ENCODE data around the gene ASB10.

ASB10 gene

DNA sequence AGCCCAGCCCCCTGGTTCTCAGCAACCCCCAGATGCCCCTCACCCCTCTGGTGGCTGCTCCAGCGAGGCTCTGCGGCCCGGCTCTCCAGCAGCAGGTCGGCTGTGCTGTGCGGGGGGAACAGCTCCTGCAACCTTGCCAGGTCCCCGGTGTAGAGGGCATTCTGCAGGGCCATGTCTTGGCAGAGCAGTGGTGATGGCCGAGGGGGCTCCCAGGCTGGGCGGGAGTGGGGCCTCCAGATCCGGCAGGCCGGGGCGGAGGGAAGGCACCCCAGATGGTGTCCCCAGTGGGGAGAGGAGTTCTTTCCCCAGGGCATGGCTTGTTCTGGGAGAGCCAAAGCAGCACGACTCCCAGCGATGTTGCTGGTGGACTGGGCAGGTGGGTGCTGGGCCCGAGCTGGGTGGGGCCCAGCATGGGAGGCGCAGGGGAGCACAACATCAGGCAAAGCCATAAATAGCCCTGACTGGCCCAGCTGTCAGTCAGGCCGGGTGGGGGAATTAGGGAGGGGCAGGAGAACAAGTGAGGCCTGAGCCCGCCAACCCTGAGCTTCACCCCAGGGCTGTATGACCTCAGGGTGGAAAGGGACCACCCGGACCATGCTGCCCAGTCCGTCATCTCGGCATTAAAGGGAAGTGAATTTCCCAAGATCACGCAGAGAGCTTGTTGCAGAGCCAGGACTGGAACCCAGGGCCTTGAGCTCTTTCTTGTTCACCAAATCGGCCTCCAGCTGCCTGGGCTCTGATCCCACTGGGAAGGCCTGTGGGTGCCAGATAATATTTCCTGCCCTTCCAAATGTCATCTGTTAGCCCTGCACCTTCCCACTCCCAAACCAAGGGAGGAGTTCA lies 580 bp upstream of the ASB10 start:
- FAIRE-seq = no peak

- no peak for FAIRE-seq
Observed at GRCh38 chr7:151185762-151186639, 1.0 kb downstream of the ASB10 start.

- FAIRE-seq = no peak
Observed at GRCh38 chr7:151181011-151181431, 6.0 kb downstream of the ASB10 start.

DNA sequence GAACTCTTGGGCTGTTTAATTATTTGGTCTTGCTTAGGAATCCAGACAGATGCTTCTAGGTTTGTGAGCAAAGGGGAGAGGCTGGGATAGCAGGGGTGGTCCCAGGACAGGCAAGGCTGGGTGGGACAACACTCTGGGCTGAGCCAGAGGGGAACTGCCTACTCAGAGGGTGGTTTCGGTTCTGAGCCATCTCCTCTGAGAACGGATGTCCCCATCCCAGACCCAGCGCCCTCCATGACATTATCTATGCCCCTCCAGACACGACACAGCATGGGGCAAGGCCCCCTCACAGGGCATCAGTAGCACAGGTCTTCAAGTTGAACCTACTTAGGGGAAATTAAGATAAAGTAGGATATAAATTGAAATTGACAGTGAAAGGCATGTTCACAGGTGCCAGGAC lies 7.1 kb downstream of the ASB10 start:
- no peak for FAIRE-seq

GRCh38 chr7:151179287-151179860 lies 7.7 kb downstream of the ASB10 start:
- FAIRE-seq = no peak

GRCh38 chr7:151178831-151179230 lies 8.2 kb downstream of the ASB10 start:
- no peak for FAIRE-seq

DNA sequence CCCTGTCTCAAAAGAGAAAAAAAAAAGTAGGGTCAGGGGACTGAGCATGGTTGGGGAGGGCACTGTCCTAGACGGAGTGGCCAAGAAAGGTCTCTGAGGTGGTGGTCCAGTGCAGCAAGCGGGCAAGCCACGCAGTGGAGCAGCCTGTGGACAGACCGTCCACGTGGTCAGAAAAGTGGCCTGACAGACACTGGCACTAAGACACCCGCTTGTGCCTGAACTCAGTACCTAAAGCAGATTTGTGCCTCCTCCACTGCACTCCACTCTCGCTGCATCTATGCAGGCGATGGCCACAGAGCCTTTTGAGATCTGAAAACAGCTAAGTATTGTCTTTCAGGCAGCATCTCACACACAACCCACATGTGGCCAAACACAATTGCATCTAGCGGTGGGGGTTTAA lies 8.8 kb downstream of the ASB10 start:
- FAIRE-seq = no peak

GRCh38 chr7:151177310-151177709 lies 9.7 kb downstream of the ASB10 start:
- FAIRE-seq = no peak

DNA sequence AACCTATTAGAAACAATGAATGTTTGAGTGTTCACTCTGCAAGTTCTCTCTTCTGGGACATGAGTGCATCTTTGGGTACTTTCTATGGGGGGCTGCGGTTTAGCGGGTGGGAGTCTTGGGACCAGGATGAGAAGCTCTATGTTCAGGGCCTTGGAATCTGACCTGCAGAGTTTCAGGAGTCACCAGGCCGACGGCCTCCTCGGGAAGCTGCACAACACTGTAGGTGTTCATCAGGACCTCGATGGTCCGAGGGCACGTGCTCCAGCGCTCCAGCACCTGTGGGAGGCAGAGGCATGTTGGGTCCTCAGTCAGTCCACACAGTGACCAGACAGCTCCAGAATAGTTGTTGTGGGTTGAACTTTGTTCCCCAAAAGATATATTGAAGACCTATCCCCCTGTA lies 10.6 kb downstream of the ASB10 start:
- no peak for FAIRE-seq

DNA sequence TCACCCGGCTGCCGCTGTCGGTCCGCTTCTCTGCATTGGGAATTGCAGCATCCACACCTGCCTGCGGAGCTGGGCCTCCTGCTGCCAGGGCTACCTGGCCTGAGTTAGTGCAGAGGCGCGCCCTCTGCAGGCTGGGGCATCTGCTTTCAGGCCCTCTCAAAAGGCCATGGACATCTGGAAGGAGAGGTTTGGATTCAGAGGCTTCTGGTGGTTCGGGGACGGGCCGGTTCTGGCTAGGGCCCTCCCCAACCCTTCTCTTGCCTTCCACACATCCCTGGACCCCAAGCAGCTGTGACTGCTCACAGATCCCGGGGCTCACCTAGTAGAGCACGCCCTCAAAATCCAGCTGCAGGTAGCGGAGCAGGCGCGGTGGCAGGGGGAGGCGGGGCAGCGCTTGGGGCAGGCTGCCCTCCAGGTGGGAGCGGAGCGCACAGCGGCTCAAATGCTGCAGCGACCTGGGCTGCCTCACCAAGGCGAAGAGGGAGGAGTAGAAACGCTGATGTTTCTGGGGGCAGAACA lies 11.2 kb downstream of the ASB10 start:
- FAIRE-seq = no peak

GRCh38 chr7:151175047-151175792 lies 11.8 kb downstream of the ASB10 start:
- FAIRE-seq = no peak

- no peak for FAIRE-seq
Observed at GRCh38 chr7:151174246-151175046, 12.6 kb downstream of the ASB10 start.

DNA sequence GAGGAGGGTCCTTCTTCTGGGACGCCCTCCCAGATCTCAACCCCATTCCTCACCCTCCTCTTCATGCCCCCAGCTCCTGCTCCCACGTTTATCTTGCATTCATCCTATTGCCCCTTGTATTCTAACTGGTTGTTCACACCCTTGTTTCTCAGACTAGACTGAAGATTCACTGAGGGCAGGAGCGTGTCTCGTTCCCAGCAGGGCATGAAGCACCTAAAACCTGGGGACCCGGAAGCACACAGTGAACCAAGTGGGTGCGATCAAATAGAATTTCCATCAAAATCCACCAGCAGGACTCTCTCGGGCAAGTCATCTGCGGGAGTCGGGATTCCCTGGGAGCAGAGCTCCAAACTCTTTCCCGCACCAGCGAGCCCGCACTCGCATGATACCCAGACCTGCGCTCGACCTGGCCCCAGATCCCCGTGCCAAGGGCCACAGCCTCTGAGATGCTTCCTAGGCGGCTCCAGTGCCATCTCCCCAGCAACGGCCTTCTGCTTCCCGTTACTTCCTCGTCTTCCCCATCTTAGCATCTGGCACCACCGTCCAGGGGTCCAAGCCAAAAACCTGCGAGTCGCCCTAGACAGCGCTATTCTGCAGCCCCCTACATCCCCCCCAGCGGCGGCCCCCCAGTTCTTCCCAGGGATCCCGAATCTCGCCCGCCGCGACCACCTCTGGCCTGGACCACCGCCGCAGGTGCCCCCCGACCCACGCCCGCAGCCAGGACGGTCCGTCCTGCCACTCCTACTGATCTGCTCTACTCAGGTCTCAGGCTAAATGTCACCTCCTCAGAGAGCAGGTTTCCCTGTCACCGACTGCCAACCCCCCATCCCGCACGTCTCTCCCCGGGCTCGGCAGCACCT lies 13.4 kb downstream of the ASB10 start:
- FAIRE-seq = no peak

DNA sequence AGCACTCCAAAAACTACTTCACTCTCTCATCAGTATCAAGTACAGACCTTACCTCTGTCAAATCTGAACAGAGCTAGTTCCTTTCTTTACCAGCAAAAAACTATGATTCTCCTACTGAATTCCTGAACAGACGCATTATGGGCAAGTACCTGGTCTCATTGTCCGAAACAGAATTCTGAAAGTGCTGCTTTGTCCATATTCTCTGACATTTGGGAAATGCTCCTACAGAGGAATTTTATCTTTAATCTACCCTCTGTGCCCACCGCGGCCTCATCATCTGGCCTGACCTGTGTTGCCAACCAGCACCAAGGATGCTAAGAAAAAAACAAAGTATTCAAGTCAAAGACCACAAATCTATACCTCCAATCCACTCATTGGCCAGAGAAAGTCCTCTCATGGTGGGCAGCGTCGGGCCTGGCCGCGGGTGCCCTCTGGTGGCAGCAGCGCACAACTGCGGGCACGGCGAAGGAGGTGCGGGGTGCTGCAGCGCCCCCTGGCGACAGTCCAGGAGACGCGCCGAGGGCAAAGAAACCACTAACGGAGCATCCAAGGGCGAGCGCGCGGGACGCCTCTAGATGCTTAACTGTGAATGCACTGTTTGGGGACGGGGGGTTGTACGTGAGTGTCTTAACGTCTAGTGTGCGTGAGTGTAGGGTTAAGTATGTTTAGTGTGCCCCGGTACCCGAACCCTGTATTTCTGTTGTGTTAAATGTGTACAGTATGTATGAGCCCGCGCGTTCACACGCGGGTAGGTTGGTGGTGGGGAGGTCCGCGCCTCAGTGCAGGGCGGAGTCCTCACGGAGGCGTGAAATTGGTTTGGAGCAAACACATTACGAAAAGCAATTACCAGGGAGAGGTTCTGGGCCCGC lies 14.5 kb downstream of the ASB10 start:
- no peak for FAIRE-seq

GRCh38 chr7:151168787-151169162 lies 18.3 kb downstream of the ASB10 start:
- no peak for FAIRE-seq

GRCh38 chr7:151168003-151168786 lies 18.9 kb downstream of the ASB10 start:
- no peak for FAIRE-seq

GRCh38 chr7:151167197-151167961 lies 19.7 kb downstream of the ASB10 start, which contains the start of gene GBX1:
Gene GBX1, minus strand, starts transcription at chr7:151167694. Its CDS starts 146 bp downstream, at chr7:151167548.
- FAIRE-seq = no peak
